Esophagus muscularis mucosa (tissue), 4 donors: Measurements from ENCODE around the gene L3MBTL4.

Source experiments
- EP300 ChIP-seq: sonication (generic); formaldehyde crosslinking; IDR thresholded peaks from one replicate; pipeline ENCODE4 v1.6.1; 2017; ENCODE audit warnings: antibody characterized with exemption
- POLR2A ChIP-seq: fragments of 450-650 bp; IDR thresholded peaks from one replicate; pipeline ENCODE4 v1.6.1; 2017; ENCODE audit warnings: antibody characterized with exemption, moderate library complexity, mild to moderate bottlenecking, low read depth
- TF ChIP-seq, protein P1 (sequence below), 3 experiments: fragments of 200-600 bp in 2 of 3; fragments of 450-650 bp in 1 of 3; sonication (generic) in 2 of 3; IDR thresholded peaks; one replicate each; pipeline ENCODE4 v1.5.1; 2017 to 2019; ENCODE audit warnings: antibody characterized with exemption in 3 of 3, mild to moderate bottlenecking in 2 of 3, moderate library complexity in 1 of 3

DNA sequence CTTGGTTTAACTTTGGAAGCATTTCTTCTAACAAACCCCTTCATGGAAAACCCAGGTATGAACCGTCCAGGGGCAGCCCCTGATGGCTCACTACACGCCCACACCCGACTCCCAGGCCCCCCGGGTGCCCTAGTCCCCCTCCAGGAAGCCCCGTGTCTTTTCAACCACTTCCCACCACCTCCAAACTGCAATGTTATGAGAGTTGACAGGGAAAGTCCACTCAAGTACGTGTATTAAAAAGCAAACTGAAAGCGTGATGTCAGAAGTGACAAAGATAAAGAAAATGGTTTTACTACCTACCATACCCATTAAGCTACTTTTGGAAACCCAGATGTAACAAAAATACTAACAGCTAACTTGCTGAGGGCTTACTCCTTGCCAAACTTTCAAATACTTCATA lies 51.5 kb downstream of the L3MBTL4 start:
- TF ChIP-seq, protein P1, sequence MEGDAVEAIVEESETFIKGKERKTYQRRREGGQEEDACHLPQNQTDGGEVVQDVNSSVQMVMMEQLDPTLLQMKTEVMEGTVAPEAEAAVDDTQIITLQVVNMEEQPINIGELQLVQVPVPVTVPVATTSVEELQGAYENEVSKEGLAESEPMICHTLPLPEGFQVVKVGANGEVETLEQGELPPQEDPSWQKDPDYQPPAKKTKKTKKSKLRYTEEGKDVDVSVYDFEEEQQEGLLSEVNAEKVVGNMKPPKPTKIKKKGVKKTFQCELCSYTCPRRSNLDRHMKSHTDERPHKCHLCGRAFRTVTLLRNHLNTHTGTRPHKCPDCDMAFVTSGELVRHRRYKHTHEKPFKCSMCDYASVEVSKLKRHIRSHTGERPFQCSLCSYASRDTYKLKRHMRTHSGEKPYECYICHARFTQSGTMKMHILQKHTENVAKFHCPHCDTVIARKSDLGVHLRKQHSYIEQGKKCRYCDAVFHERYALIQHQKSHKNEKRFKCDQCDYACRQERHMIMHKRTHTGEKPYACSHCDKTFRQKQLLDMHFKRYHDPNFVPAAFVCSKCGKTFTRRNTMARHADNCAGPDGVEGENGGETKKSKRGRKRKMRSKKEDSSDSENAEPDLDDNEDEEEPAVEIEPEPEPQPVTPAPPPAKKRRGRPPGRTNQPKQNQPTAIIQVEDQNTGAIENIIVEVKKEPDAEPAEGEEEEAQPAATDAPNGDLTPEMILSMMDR (IDR thresholded peaks at IDR 0.05) = no peak
- TF ChIP-seq POLR2A (no peak), EP300 (no peak)
